ENCODE results near the gene MTUS2.

Gene MTUS2

DNA sequence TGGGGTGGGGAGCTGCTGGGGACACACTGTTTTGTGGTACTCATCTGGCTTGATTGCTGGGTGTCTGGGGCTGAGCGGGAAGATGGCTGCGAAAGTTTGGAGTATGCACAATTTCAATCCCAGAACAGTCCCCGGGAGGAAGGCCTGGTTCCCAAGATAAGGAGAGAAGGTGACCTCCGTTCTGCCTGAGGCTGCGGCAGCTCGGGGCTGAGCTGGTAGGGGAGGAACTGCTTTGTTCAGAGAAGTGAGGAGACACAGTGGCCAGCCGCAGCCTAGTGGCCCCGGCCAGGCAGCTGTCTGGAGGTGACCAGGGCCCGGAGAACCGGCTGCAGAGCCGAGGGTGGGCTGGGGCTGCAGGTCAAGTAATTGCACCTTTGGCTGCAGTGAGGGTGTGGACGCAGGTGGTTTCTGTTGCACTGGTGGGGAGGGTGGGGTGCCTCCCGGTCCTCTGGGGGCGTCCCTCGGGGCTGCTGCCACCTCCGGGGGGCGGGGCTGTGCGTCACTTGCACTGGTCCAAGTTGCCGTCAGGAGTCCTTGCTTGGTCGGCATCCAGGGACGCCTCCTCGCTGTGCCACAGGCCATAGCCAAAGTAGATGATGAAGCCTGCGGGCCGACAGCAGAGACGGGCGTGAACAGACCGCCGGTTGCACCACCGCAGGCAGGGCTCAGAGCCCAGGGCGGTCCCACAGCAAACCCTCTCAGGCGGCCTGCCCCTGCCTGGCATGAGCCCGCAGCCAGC, 694.0 kb downstream of the MTUS2 start:
- DNase-seq, result no peak

DNA sequence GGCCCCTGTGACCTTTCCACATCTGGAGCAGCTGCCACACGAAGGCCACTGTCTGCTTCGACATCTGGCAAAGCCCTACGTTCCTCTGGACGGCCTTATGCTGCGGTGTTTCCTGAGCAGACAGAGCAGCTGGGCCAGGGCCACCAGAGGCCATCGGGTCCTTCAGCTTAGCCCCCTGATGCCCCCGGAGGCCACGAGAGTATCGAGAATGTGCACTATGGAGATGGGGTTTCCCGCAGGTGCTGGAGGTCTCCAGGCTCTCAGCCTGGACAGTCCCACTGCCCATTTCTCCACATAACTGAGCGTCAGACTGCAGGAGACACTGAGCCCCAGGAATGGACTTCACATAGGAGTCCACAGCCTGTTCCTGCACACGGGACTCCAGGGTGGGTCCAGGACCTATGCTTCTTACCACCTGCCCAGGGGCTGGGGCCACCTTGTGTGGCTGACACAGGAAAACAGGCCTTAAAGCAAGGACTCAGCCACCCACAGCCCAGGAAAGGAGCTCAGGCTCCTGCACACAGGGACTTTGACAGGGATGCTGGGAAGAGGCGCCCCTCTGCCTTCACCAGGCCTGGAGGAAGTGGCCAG, 694.7 kb downstream of the MTUS2 start:
- DNase-seq, result no peak

DNA sequence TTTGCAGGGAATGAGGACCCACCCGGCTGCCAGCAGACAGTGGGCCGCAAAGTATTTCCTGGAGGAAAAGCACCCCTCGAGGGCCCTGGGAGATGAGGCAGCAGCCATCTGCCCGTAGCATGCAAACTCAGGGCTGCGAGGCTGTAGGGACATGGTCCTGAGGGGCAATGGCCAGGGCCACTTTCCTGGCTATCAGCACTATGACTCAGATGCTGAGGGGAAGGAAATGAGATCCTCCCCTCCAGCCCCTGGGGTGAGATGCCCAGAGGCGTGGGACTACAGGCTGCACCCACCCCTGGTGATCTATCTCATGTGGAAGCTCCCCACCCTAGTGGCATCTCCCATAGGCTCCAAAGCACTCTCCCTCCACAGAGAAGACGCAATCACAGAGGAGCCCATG, 695.2 kb downstream of the MTUS2 start:
- no peak for DNase-seq

DNA sequence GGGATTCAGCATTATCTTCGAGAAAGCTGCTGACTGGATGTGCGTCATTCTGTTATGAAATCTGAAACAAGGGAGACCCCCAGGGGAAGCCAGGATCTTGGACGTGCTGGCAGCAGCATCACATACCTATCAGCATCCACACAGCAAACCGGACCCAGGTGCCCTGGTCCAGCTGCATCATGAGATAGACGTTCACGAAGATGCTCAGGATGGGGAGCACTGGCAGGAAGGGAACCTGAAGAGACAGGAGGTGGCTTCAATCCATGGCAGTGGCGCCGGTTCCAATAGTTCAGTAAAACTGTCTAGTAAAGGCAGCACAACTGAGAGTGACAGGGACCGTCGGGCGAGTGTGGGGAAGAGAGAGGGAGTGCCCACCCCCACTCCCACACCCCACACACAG, 695.9 kb downstream of the MTUS2 start:
- DNase-seq, result no peak

DNA sequence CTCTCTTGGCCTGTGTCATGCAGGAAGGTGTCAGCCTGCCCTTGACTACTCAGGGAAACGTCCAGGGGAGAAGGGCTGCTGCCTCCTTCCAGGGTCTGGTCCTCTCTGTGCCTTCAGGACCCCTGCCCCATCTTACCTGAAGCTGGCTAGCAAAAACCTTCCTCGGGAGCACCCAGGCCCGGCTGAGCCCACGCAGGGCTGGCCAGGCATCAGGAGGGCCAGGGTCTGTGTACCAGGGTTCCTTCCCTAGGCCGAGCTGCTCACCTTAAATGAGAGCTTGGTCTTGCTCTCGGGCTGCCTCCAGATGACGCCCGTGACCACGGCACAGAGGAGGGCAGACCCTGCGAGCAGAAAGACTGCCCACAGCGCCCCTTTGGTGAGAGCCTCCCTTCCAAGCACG, 696.7 kb downstream of the MTUS2 start:
- no peak for DNase-seq

DNA sequence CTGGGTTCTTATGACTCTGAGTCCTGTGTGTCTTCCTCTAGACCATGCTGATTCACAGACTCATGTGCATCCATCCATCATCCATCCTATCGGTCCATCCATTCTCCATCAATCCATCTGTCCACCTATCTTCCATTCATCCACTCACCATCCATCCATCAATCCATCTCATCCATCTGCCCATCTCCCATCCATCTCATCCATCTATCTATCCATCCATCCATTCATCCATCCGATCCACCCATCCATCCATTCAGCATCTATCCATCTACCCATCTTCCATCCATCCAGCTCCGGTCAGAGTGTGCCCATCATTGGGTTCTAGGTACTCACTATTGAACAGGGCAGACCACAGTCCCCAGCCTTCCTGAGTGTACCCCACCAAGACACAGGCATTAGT, 699.8 kb downstream of the MTUS2 start:
- no peak for DNase-seq

DNA sequence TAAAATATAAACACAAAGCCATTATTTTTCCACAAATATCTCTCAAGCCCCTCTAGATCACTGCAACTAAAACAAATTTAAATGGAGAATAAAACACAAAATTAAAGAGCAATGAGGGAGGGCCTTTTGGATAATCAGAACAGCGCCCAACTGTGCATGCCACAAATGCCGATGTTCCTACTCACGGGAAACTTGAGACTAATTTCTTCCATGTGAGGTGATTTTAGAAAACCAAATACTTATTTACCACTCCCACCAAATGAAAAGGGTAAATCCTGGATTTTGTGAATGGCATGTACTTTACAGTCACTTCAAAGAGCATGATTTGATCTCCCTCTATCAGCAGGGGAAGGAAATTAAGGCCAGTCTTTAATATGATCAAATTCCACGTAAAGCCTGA, 700.5 kb downstream of the MTUS2 start:
- DNase-seq, result no peak

DNA sequence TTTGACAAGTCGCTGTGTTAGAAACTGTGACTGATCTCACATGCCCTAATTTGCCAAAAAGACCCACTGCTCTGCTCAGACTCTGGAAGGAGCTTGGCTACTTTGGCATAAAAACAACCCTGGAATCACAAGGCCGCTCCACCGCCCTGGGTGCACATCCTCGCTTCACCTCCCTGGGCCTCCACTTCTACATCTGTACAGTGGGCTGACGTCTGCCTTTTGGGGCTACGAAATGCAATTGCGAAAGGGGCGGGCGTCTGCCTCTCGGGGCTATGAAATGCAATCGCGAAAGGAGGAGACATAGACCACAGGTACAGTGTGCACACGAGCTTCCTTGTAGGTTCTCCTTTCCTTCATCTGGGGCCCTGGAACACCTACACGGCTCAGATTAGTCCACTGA, 701.2 kb downstream of the MTUS2 start:
- no peak for DNase-seq

DNA sequence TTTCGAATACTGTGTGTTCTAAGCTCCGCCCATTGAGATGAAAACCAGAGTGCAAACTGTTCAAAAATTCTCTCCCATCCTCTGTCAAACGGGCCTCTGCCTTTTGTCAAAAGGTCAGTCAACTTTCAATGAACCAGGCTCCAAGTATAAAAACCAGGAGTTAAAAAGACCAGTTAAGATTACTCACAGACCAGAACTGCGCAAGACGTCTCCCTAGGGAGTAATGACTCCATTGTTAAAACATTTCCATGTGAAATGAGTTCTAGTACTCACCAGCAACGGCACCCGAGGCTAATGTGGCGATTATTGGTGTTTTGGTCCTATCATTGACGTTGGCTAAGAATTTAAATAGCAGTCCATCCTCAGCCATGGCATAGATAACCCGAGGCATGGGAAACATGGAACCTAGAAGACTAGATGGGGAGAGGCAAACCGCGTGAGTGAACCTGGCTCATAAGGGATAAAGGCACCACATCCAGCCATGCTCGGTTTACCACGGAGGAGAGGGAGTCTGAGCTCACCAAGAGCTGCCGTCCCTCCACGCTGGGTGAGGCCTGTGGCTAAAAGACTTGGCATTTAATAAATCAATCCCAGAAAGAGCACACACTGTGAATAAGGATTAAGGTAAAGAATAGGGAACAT, 702.0 kb downstream of the MTUS2 start:
- no peak for DNase-seq

DNA sequence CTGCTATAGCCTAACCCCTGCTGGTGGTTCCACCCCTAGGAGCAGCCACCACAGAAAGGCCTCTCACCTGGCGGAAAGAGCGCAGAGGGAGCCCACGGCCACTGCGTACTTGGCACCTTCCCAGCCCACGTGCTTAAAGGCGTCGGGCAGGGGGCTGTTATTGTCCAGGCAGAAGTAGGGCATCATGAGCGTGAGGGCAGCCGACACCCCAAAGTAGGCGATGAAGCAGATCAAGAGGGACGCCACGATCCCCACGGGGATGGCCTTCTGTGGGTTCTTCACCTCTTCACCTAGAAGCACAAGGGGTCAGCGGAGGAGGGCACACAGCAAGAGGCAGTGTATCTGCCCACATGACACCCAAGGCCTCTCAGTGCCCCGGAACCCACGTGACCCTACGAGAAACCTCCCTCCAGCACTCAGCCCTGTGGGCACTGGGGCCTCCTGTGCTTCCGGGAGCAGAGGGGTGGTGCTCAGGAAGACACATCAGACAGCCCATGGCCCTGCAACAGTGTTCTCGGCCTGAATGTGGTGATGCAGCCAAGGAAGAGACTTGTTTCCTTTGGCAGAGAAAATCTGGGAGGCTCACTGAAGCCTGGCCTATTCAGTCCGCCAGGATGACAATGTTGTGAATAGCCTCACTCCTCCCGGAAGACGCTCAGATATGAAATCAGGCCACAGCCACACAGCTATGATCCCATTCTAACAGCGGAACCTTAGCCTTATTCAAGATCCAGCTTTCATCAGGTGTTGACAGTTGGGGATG, 703.2 kb downstream of the MTUS2 start:
- DNase-seq, result no peak

DNA sequence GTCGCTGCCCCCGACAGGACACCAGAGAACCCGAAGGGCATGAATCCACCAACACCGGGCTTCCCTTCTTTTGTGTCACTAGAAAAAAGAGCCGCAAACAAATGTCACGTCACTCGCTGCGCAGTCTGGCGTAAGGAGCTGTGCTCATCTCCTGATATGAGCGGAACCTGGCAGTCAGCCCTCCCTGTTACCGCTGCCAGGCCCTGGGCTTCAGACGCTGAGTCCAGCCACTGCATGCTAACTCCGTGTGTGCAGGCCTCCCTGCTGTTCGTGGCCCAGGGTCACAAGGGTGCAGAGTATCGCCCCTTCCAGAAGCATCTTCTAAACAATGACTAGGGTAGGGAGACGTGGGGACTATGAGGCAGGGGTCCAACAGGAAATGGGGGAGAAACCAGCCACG, 704.0 kb downstream of the MTUS2 start:
- DNase-seq, result no peak

DNA sequence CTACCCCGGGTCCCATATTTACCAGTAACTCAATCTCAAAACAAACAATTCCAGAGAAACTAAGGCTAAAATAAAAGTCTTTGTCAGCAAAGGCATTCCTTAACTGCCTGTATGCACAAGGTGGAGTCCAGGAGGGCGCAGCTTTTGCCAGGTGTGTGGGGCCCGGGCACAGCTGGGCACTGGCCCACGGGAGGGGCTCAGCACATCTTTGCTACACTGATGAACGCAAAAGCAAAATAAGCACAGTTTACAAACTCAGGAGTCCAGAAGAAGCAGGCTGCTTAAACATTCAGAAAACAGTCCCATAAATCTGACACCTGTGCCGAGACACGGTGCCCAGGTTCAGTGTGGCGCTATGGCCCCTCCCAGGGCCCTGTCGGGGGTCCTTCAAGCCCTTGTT, 704.5 kb downstream of the MTUS2 start:
- no peak for DNase-seq

DNA sequence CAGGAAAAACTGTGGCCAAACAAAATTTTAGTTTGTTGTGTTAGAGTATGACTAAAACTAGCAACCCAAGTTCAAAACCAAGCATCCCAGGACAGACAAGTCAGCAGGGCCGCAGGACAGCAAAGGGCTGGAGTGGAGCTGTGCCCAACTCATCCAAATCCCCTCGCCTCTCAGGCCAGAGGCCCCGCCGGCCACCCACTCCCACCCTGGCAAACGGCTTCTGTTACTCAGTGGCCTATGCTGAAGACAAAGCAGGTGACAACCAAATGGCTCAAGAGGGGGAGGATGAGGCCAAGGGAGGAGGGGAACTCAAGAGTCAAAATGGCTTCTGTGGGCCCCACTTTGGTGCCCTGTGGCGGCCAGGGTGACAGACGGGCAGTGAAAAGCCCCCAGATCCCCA, 705.6 kb downstream of the MTUS2 start:
- no peak for DNase-seq

DNA sequence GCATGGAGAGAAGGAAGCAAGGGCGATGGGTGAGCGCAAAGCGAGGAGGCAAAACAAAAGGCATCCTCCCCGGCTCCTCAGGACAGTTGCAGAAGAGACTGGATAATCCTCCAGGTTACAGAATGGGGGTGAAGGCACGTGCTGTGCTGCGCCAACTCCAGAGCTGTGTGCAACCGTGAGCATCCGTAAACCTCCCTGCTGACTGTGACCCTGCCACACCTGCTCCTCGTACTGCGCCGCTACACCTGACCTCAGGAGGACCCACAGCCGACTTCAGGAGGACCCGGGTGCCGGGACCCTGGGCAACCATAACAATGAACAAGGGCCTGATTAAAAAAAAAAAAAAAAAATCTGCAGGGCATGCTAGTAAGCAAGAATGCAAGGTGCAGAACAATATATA, 706.6 kb downstream of the MTUS2 start:
- DNase-seq, result no peak

DNA sequence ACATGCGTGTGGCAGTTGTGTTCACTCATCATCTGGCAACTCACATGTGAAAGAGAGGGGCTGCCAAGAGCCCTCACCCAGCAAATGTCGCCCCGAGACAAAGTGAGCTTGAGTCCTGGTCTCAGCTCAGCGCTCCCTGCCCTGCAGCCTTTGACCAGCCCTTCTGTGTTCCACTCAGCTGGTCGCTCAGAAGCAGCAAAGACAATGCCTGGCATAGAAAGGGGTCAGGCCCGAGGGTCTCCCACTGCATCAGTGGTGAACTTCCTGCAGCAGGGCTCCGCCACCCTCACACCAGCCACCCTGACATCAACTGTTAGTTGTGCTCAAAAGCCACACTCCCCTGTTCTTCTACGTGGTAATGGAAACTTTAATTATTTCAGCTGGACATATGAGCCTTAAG, 707.4 kb downstream of the MTUS2 start:
- DNase-seq, result no peak

DNA sequence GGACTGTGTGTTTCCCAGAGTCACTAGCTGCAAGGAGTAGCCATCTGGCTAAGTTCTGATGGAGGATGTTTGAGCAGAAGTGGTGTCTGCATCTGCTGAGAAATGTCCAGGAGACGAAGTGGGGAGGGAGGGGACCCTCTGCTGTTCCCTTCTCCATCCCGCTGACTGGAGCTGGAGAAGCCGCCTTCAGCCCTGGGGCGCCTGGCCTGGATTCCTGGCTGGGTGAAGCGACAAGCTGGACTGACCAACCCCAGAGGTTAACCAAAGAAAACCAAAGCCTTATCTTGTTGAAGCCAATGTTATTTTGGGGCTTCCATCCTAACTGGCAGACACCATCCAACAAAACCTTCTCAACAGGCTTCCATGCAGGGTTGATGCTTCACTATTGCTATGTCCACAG, 707.8 kb downstream of the MTUS2 start:
- DNase-seq, result no peak

DNA sequence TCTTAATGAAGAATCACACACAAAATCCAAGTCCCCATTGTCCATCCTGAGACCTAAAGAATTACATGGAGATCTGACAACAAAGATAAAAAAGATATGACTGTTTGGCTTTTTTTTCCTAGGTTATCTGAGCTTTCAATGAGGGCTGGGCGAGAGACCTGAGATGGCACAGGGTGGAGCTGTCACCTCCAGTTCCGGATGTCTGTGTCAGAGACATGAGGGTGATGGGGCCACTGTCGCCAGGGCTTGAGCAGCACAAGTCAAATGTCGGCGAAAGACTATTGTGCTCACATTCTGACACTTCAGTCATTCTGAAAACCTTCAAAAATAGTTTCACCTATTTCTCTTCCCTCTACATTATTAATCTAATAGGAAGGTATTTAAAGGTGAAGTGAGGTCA, 709.6 kb downstream of the MTUS2 start:
- DNase-seq, result no peak

DNA sequence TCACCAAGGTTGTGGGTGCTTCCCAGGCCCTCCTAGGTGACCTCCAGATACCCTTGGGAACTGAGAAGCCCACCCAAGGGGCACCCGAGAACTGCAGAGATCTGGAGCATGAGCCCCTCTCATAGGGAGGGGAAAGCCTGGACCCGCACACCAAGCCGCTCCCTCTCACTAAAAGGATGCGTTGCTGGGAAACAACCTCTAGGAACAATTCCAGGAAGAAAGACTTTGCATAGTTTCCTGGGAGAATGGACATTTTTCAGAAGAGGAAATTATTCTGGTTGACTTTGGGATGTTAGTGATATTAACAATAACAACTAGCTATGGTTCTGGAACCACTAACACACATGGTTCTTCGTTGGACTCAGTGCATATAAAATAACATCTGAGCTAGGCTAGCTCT, 710.8 kb downstream of the MTUS2 start:
- no peak for DNase-seq

DNA sequence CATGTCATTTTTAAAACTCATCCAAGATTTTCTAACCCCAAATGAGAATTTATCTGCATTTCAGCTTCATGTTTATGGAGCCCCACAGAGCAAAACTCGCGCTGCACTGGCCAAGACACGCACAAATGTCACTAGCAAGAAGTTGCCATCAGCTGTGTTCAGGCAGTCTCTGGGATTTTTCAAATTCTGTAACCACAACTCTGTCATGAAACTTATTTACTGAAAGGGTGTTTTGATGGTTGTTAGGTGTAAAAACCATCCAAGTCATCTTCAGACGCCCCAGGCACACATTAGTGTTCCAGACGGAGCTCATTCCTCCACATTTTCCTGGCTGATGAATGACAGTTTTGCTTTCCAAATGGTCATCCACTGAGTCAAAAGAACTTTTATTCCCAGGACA, 712.0 kb downstream of the MTUS2 start:
- no peak for DNase-seq

DNA sequence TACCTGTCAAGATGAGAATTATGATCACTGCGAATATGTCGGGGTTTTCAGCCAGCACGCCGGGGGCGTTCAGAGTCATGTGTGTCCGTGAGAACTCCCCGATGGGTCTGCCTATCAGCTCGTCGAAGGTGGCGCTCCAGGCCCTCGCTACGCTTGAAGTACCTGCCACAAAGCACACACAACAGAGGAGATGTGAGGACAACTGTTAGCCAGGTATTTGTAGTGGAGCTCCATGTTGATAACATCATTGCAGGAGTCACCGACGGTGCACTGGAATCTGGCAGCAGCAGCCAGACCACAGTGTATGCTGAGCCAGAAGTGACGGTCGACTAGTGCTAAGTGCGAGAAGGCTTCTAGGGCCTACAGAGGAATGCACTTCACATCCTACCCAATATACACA, 712.7 kb downstream of the MTUS2 start:
- no peak for DNase-seq

DNA sequence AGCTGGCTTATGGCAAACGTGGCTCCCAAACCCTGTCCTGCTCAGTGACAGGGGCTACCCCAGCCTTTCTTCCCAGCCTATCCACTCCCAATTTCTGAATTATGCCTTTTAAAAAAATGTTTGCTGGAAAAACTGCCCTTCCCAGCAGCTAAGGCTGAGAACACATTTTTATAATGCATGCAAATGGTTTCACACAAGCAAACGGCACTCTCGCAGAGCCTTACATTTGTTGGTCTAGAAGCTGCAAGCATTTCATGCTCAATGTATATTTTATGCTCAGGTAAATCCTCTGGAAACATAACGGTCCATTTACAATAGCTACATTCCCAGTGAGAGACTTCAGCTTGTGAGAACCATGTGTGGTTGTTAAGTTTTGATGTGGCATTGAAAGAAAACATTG, 713.9 kb downstream of the MTUS2 start:
- no peak for DNase-seq

DNA sequence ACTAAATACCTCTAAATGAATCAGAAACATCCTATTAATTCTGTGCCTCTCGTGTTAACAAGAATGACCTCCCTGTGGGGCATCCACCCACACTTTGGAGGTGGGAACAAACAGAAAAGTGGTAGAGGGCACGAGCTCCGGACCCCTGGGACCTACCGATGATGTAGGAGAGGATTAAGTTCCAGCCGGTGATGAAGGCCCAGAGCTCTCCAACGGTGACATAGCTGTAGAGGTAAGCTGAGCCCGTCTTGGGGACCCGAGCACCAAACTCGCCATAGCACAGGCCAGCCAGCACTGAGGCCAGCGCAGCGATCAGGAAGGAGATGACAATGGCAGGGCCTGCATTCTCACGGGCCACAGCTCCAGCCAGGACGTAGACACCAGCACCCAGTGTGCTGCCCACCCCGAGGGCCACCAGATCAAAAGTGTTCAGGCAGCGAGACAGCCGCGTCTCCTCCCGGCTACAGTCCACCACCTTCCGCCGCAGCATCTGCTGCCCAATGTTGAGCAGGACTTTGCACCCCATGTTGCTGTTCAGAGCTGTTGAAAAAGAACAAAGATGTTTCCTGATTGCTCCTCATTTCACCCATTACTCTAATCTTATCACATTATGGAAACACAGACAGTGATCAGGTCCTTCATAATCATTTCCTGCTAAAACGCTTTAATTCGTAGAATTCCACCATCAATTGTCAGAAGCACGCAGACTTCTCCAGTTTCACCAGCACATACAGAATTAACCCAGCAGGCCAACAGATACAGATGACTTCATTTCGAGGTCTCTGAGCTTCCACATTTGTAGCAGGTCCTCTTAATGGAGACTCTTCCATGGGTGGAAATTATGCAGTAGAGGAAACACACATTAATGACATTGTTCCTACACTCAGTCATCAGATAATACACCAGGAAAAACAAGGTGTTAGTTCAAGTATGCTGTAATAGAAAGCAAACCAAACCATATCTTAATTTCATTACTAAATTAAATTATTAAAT, 715.8 kb downstream of the MTUS2 start:
- no peak for DNase-seq

DNA sequence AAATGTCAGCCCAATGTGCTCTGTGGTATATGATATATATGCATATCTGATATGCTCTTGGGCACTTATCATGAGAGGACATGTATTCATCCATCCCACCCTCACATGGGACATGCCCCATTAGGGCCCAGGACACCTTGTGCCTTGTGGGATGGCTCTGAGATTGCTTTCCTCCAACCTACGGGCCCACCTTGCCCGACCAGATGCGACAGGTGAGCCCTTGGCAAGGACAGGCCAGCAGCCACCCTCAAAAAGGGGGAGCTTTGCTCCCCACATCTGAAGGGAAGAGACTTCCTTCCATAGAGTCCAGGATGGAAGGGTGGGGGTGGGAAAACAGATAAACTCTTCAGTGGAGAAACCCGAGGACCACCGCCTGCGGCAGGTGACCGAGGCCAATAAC, 716.7 kb downstream of the MTUS2 start:
- no peak for DNase-seq

Measured in NCI-H1105 (cell line).